Measurements from ENCODE around the gene UBE2G2.

UBE2G2 gene

DNA sequence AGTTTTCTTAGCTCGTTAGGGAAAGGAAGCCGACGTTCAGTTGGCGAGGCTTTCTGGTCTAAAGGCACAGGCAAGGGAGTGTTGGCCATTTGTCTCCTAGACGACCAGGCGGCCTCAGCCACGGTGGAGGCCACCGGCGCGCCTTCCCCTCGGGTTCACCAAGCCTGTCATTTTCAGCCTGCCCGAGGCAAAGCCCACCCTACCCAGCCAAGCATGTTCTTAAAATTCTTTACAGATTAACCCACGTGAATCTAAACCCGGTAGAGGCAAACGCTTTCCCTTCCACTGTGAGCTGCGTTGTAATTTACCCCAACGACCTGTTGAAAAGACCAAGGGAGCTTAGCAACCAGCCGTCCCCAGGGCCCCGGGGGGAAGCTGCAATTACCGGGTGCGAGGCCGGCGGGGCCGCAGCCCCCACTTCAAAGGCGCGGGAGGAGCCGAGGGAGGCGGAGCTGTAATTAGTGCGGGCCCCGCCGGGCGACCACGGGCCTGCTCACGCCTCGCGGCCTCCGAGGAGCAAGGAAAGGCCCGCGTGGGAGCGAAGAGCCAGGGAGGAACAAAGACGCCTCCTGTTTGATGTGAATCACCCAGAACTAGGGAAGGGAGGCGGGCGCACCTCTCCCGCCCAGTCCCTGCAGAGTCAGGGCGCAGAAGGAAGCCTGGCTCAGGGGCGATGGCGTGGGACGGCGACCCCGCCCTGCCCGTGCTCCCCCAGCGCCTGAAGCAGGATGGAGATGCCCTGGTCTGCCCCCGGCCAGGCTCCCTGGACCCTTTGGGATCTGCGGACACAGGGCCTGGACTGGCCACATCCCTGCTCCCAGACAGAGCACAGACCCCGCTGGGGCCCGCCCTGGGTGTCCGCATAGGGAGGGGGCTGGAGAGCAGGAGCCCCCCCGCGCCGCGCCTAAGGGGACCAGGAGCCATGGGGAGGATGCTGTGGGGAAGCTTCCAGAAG, 78.2 kb downstream of the UBE2G2 start:
- no peak for DNase-seq

DNA sequence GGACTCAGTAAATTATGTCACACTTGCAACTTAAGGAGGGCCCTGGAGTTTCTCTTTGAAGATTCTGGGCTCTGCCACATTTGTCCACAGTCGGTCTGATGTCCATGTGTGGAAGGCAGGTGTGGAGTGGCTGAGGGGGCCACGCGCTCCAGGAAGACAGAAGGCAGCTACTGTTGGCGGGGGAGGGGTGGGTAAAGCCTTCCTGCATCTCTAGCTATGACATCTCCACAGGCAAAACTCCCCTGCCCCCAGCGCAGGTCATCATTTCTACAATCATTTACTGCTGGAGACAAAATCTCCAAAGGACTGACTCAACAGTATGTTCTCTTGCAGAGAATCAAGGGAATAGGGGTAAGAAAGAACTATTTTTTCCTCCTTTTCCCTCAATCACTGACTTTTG, 78.9 kb downstream of the UBE2G2 start:
- no peak for DNase-seq

DNA sequence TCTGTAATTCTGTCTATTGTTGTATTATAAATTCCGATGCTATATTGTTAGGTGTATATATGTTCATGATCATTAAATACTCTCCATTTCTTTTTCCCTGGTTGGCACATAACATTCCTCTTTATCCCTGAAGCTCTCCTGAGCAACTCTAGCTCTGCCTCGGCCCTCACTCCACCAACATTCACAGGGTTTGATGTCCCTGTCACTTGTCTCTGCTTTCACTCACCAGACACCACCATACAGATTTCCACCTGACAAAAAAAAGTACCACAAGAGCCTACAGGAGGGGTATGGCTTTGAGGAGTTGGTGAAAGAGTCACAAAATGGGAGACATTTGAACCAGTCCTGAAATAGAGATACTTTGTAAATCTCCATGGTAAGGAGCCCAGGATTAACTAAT, 81.5 kb downstream of the UBE2G2 start:
- no peak for DNase-seq

Data from hematopoietic multipotent progenitor cell treated with erythropoietin and hydrocortisone succinate and interleukin-3 and kit ligand, for 8 days (in vitro differentiated cells).